Heart left ventricle (tissue), 13 donors: ENCODE results near the gene NLRP5.
A peak's percentile ranks its signal among the peaks of the same experiment; 100 is the strongest.

Experiments used
- POLR2A ChIP-seq, 2 donors: fragments of 450-650 bp; IDR thresholded peaks; one replicate each; pipeline ENCODE4 v1.6.1; 2017; ENCODE audit warnings: antibody characterized with exemption in 2 of 2, mild to moderate bottlenecking in 2 of 2, moderate library complexity in 2 of 2
- TF ChIP-seq, protein P1 (sequence below), 12 donors: fragments of 200-600 bp; sonication (generic) in 4 of 12; IDR thresholded peaks; one replicate each; pipeline versions ENCODE4 v1.5.0 to v1.8.0; 2018 to 2022; ENCODE audit warnings: antibody characterized with exemption in 12 of 12, mild to moderate bottlenecking in 5 of 12
- donor health status: ischemic (EF 13 %, LVEDD 7.1; RV severe dilation, severe dysfunction).
- donor health status: DM: no; HTN: yes; CAD: no.
- donor health status: DM: no; HTN: no; CAD: no.
- donor health status: ischemic (EF 25% LVEDD 6.9; RV normal size, moderate dysfunction).
- donor health status: ischemic (EF 25% LVEDD 5.7; RV mildly dilated, moderate dysfunction).
- donor health status: ischemic (EF 35%, LVEDD 5.7; RV mildly dilated, moderate dysfunction).
- donor health status: nonischemic (EF 11% LVEDD 7.7; RV severe dilation, severe dysfunction).
- donor health status: DM: yes; HTN: yes; CAD: no.
- donor health status: PGD.
- donor health status: ischemic (EF 29% LVEDD 5.4; RV normal size, mild dysfunction).
- donor health status: nonischemic (EF 23%, LVEDD 6.1; RV moderate dilation, normal function).

DNA sequence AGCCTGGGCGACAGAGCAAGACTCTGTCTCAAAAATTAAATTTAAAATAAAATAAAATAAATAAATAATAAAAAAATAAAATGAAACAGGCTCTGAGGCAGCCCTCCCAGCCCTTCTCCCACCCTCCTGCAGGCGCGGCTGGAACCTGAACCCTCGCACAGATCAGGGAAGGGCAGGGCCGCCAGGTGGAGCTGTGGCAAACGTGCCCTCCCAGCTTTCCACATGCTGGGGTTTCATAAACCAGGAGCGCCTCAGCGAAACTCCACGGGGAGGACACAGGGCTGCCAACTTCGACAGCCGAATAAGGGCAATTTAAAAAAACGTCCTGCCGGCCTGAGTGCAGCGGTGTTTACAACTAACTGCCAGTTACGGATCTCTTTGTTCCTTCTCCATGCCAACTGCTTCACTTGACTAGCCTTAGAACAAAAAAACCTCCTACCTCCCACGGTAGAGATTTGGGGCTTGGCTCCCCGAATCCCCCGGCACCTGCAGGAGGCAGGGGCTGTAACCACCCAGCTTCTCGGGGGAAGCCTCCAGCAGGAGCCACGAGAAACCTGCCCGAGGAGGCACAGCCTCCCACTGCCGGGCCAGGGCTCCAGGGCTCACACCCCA is 118.6 kb downstream of the NLRP5 start:
- TF ChIP-seq, protein P1, sequence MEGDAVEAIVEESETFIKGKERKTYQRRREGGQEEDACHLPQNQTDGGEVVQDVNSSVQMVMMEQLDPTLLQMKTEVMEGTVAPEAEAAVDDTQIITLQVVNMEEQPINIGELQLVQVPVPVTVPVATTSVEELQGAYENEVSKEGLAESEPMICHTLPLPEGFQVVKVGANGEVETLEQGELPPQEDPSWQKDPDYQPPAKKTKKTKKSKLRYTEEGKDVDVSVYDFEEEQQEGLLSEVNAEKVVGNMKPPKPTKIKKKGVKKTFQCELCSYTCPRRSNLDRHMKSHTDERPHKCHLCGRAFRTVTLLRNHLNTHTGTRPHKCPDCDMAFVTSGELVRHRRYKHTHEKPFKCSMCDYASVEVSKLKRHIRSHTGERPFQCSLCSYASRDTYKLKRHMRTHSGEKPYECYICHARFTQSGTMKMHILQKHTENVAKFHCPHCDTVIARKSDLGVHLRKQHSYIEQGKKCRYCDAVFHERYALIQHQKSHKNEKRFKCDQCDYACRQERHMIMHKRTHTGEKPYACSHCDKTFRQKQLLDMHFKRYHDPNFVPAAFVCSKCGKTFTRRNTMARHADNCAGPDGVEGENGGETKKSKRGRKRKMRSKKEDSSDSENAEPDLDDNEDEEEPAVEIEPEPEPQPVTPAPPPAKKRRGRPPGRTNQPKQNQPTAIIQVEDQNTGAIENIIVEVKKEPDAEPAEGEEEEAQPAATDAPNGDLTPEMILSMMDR (IDR thresholded peaks at IDR 0.05) = peak; percentile 40 to 78 (median 65)
- TF ChIP-seq POLR2A (IDR thresholded peaks at IDR 0.05) = no peak
